GM13976 (cell line): Measurements from ENCODE around the gene AKAP13.

Experiments
- DNase-seq: peaks from one replicate; pipeline ENCODE4 v3.0.0; 2012; ENCODE audit warnings: low spot score
- in situ Hi-C: fragments of 300-500 bp; cut with MboI; formaldehyde crosslinking; loops from one replicate; pipeline ENCODE4 v1.12.0; 2022; ENCODE audit warnings: low sequenced_read_pairs, mixed read lengths, inconsistent platforms; ENCODE audit not compliant: unreplicated experiment
- TF ChIP-seq, protein P1 (sequence below): IDR thresholded peaks from 2 replicates; pipeline ENCODE4 v1.5.1; 2012; ENCODE audit warnings: borderline replicate concordance, mild to moderate bottlenecking; ENCODE audit not compliant: insufficient read depth; ENCODE audit errors: extremely low read depth, missing control alignments, control extremely low read depth

The AKAP13 gene

DNA sequence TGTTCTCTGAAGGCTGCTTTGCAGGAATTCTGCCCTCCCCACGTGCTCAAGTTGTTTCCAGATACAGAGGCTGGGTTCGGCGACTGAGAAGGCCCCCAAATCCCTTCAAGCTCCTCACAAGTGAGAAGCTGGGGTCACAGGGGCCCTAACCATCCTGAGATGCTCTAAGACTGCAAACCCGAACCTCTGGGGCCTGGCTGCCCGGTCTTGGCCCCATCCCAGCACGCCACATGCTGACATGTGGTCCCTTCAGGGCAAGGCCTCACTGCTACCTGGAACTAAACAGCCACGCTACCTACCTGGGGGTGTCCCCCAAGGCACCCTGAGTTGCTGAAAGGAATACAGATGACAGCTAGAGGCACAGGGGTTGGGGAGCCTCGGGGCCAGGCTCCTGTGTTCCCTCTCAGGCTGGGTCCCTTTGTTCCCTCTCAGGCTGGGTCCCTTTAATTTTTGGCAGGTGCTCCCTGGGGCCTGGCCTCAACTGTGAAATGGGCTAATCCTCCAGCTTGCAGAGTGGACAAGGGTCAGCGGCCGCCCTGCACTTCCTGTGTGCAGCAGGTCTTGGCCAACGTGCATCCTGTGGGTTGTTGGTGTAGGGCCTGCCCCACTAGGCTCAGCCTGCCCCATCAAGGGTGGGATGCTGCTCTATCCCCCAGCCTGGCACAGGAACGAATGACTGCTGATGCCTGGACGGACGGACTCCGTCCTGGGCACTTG is 381.8 kb downstream of the AKAP13 start:
- DNase-seq = no peak
- in situ Hi-C loops = no loop called here
- TF ChIP-seq, protein P1, sequence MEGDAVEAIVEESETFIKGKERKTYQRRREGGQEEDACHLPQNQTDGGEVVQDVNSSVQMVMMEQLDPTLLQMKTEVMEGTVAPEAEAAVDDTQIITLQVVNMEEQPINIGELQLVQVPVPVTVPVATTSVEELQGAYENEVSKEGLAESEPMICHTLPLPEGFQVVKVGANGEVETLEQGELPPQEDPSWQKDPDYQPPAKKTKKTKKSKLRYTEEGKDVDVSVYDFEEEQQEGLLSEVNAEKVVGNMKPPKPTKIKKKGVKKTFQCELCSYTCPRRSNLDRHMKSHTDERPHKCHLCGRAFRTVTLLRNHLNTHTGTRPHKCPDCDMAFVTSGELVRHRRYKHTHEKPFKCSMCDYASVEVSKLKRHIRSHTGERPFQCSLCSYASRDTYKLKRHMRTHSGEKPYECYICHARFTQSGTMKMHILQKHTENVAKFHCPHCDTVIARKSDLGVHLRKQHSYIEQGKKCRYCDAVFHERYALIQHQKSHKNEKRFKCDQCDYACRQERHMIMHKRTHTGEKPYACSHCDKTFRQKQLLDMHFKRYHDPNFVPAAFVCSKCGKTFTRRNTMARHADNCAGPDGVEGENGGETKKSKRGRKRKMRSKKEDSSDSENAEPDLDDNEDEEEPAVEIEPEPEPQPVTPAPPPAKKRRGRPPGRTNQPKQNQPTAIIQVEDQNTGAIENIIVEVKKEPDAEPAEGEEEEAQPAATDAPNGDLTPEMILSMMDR = no peak

DNA sequence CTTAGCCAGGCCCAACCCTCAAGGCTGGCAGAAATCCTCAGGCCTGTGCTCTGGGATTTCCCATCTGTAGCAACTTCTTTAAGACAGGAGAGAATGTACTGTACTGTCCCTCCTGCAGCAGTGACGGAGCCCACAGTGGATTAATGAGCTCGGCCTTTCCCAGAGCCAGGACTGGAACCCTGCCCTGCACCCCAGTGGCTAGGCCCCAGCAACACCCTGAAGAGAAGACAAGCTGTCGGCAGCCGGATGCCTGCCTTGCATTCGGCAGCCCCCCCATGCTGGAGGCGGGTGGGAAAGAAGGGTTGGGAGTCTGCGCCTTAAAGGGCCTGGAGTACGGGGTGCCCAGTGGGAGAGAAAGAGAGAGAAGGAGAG is 382.3 kb downstream of the AKAP13 start:
- in situ Hi-C loops = no loop called here
- DNase-seq = no peak
- TF ChIP-seq, protein P1 = no peak

DNA sequence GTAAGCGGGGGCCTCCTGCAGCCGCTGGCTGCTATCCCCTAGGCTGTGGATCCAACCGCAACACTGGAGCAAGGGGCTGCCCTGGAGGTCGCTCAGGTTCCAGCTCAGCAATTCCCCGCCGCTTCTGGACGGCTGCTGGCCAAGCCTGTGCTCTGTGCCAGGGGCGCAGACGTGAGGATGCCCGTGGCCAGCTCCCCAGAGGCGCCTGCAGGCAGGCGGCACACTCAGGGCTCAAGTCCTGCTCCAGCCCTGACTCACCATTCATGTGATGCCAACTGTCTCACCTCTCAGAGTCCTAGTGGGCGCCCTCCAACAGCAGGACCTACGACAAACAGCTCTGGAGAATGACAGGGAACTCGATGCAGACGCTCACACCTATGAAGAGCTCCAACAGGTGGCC is 382.8 kb downstream of the AKAP13 start:
- TF ChIP-seq, protein P1 = no peak
- in situ Hi-C loops = no loop called here
- no peak for DNase-seq

DNA sequence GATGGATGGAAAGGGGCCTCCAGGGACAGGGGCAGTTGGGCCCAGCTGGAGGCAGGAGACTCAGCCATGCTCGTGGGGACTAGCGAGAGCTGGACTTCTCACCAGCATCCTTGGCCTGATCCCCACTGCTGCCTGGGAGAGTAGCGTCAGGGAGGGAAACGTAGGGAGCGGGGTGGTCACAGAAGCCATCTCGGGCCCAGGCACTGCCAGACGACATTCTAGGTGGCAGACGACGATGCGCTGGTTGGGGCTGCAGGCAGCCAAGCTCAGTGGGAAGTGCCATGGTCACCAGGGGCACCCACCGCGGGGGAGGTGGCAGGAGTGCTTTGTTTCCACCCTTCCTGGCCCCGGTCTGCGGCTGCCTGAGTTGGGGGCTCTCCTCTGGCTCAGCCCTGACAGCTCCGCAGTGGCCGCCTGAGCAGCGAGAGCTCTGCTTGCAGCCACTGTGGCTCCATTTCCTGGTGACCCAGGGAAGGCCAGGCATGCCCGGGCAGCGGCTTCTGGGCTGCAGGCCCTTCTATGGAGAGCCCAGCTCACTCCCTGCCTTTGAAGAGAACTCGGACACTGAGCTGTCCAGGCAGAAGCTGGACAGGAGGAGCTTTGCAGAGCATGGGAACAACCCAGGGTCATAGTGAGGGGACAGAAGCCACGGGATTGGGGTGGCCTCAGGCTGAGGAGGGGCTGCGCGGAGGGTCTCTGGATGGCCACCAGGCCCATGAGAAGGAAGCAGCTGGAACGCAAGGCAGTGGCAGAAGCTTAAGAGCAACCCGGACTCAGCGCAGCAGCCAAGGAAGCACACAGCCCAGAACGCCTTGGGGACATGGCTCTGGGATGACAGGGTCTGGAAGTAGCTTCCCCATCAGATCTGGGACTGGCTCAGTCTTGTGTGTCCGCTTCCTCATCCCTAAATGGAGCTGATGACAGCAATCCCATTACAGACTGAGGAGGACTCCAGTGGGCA is 383.6 kb downstream of the AKAP13 start:
- TF ChIP-seq, protein P1 = no peak
- no peak for DNase-seq
- in situ Hi-C loops = no loop called here

DNA sequence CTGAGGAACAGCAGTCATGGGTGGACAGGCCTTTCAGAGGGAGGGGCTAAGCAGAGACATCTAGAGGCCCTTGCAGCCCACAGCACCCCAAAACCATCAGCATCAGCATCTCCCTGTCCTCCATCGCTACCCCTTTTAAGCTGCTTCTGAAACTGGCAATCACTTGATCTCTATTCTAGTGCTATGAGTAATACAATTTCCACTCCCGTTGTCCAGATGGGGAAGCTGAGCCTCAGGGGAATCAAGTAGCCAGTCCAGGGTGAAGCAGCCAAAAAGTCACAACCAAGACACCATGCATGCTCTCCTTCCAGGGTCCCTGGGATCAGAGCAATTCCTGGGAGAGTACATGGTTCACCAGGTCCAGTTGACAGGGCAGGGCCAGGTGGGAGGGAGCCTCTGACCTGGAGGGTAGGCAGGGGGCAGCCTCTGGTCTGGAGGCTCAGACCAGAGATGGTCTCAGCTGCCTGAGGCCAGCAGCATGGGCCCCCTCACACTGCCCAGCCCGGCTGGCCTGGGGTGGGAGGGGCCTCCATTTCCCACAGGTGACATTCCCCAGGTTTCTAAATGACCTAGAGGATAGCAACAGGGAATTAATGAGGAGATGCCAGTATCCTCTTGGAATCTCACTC is 384.4 kb downstream of the AKAP13 start:
- TF ChIP-seq, protein P1 = no peak
- DNase-seq = no peak
- in situ Hi-C loops = no loop called here

DNA sequence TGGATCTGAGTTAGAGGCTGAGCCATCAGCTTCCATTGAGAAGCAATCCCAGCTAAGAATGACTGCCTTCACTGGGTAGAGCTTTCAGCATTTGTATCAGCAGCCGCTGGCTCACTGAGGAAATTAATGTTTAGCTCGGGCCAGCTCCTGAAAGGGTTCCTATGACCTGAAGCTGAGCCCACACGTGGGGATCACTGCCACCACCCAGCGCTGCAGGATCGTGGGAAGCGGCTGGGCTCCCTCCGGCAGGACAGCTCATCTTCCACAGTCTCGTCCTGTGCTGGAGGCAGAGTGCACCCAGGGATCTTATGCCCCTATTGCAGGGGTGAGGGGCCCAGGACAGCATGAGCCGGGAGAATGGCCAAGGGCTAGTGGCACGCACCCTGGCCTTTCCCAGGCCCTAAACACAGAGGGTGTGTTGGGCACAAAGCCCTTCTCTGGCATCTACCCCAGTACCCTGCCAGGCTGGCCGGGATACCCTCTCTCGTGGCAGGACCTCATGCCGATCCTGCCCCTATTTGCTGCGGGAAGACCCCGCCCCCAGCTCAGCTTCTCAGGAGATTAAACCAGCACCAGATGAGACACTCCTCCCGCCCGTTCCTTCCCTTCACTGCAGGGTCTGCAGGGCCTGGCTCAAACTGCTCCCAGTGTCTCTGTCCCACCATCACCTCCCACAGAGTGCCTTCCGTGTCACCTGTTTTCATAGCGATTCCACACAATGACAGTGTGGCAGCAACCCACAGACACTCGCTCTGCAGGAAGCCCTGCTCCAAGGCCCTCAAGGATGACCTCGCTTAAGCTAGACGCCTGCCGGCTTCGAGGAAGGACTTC is 385.8 kb downstream of the AKAP13 start:
- TF ChIP-seq, protein P1 = no peak
- DNase-seq = no peak
- in situ Hi-C loops = no loop called here
